Esophagus muscularis mucosa (tissue), 4 donors: Measurements from ENCODE around the gene NHSL1. TPM values are rescaled to one million over a fixed set of nuclear protein-coding genes. Genes with fewer than 3 reads are reported as not detected.

Source experiments
- DNase-seq: peaks from one replicate; pipeline ENCODE4 v3.0.0-alpha.2; 2017; ENCODE audit errors: extremely low spot score
- H3K27ac ChIP-seq, 4 donors: fragments of 200-600 bp; sonication (generic); replicated peaks in 1 of 4; 1 replicate in 3 of 4; 2 replicates in 1 of 4; pipeline ENCODE4 v1.5.1; 2016 to 2019; ENCODE audit warnings: mild to moderate bottlenecking in 1 of 4
- H3K27me3 ChIP-seq, 4 donors: fragments of 200-600 bp; sonication (generic); one replicate each; pipeline versions ENCODE4 v1.5.1 to v1.6.0; 2016 to 2019
- H3K36me3 ChIP-seq, 4 donors: fragments of 200-600 bp; sonication (generic); one replicate each; pipeline ENCODE4 v1.5.1; 2016 to 2019
- H3K4me1 ChIP-seq, 4 donors: fragments of 200-600 bp; sonication (generic); one replicate each; pipeline ENCODE4 v1.5.1; 2016 to 2019
- H3K4me3 ChIP-seq, 4 donors: fragments of 200-600 bp; sonication (generic); 1 replicate in 2 of 4; 2 replicates in 2 of 4; pipeline ENCODE4 v1.5.1; 2016 to 2019; ENCODE audit warnings: mild to moderate bottlenecking in 4 of 4, moderate library complexity in 1 of 4
- H3K9me3 ChIP-seq, 4 donors: fragments of 200-600 bp; sonication (generic); 1 replicate in 3 of 4; 2 replicates in 1 of 4; pipeline ENCODE4 v1.5.1; 2016 to 2019
- CTCF ChIP-seq, 3 experiments: fragments of 200-600 bp in 2 of 3; fragments of 450-650 bp in 1 of 3; sonication (generic) in 2 of 3; IDR thresholded peaks; one replicate each; pipeline ENCODE4 v1.5.1; 2017 to 2019; ENCODE audit warnings: antibody characterized with exemption in 3 of 3, mild to moderate bottlenecking in 2 of 3, moderate library complexity in 1 of 3
- EP300 ChIP-seq: sonication (generic); formaldehyde crosslinking; IDR thresholded peaks from one replicate; pipeline ENCODE4 v1.6.1; 2017; ENCODE audit warnings: antibody characterized with exemption
- POLR2A ChIP-seq: fragments of 450-650 bp; IDR thresholded peaks from one replicate; pipeline ENCODE4 v1.6.1; 2017; ENCODE audit warnings: antibody characterized with exemption, moderate library complexity, mild to moderate bottlenecking, low read depth
- POLR2AphosphoS5 ChIP-seq, 2 donors: sonication (generic); formaldehyde crosslinking; IDR thresholded peaks; one replicate each; pipeline ENCODE4 v1.6.1; 2017; ENCODE audit warnings: antibody characterized with exemption in 2 of 2
- WGBS: methylation state at CpG from one replicate; pipeline ENCODE4 v1.1.5; 2018; 5-methylcytosine and 5-hydroxymethylcytosine counted together
- intact Hi-C: fragments of 100-400 bp; cut with DNase I; formaldehyde crosslinking; loops from one replicate; pipeline ENCODE4 v1.15.1; 2023
- total RNA-seq, 4 donors: library from RNA; depleted of rRNA; stranded (reverse); fragments of >200 nt; gene quantifications; one replicate each; pipeline versions ENCODE4 v1.1.0 to v1.2.1, GENCODE V29; 2016

The NHSL1 gene
- total RNA-seq, 4 donors from 2014 or later = 8.6 to 15.6 (median 11.7) TPM

GRCh38 chr6:138497286-138497685 is 2.0 kb downstream of the NHSL1 start:
- 91% methylated on average over 2 of the region's 2 CpGs for WGBS
- intact Hi-C loops = no loop called here
- H3K4me3 ChIP-seq = no peak overlapping the region
- no peaks in the 10 kb centered on the region for H3K9me3 ChIP-seq
- no peaks in the 10 kb centered on the region for H3K27me3 ChIP-seq
- TF ChIP-seq EP300 (no peak), POLR2AphosphoS5 (IDR thresholded peaks at IDR 0.05) (no peak), CTCF (IDR thresholded peaks at IDR 0.05) (no peak), POLR2A (no peak)
- DNase-seq = no peak
- peaks cover 25 to 48% (median 38%) of the 10 kb centered on the region in 4 donors for H3K4me1 ChIP-seq
- H3K36me3 ChIP-seq = peaks cover 0 to 9% (median 0%) of the 10 kb centered on the region in 4 donors
- H3K27ac ChIP-seq = no peak overlapping the region

GRCh38 chr6:138494312-138494711 is 5.0 kb downstream of the NHSL1 start:
- TF ChIP-seq POLR2A (no peak), POLR2AphosphoS5 (IDR thresholded peaks at IDR 0.05) (no peak), CTCF (IDR thresholded peaks at IDR 0.05) (no peak), EP300 (no peak)
- DNase-seq = no peak
- Histone ChIP-seq H3K27me3 (no peaks in the 10 kb centered on the region), H3K4me1 (peaks cover 30 to 67% (median 54%) of the 10 kb centered on the region in 4 donors), H3K27ac (peak overlapping the region in 1 of 4 donors; percentile 61), H3K36me3 (peaks cover 0 to 9% (median 0%) of the 10 kb centered on the region in 4 donors), H3K9me3 (no peaks in the 10 kb centered on the region), H3K4me3 (no peak overlapping the region)
- intact Hi-C loops = no loop called here

- TF ChIP-seq POLR2AphosphoS5 (IDR thresholded peaks at IDR 0.05) (peak in 1 of 2 donors; percentile 34), CTCF (IDR thresholded peaks at IDR 0.05) (no peak)
- peak overlapping the region; percentile 61 to 79 (median 72) for H3K27ac ChIP-seq
- peaks cover 0 to 9% (median 0%) of the 10 kb centered on the region in 4 donors for H3K36me3 ChIP-seq
- no peaks in the 10 kb centered on the region for H3K9me3 ChIP-seq
- peaks cover 30 to 60% (median 49%) of the 10 kb centered on the region in 4 donors for H3K4me1 ChIP-seq
- DNase-seq = no peak
- no peak overlapping the region for H3K4me3 ChIP-seq
- H3K27me3 ChIP-seq = no peaks in the 10 kb centered on the region
- intact Hi-C loops = no loop called here
- 33% methylated on average over 5 of the region's 5 CpGs for WGBS
Measured at GRCh38 chr6:138493413-138493812, 5.9 kb downstream of the NHSL1 start.

- Histone ChIP-seq H3K4me3 (no peak overlapping the region), H3K27ac (peak overlapping the region; percentile 61 to 79 (median 72)), H3K36me3 (peaks cover 0 to 9% (median 0%) of the 10 kb centered on the region in 4 donors), H3K4me1 (peaks cover 24 to 55% (median 43%) of the 10 kb centered on the region in 4 donors), H3K27me3 (no peaks in the 10 kb centered on the region), H3K9me3 (no peaks in the 10 kb centered on the region)
- TF ChIP-seq EP300 = no peak
- no peak for TF ChIP-seq POLR2A
- TF ChIP-seq POLR2AphosphoS5 (IDR thresholded peaks at IDR 0.05) = no peak
- no peak for TF ChIP-seq CTCF (IDR thresholded peaks at IDR 0.05)
- intact Hi-C loops = no loop called here
- no peak for DNase-seq
- 59% methylated on average over 2 of the region's 2 CpGs for WGBS
Measured at GRCh38 chr6:138492871-138493270, 6.4 kb downstream of the NHSL1 start.

- Histone ChIP-seq H3K9me3 (no peaks in the 10 kb centered on the region), H3K4me1 (peaks cover 19 to 47% (median 40%) of the 10 kb centered on the region in 4 donors), H3K4me3 (no peak overlapping the region), H3K27ac (peak overlapping the region; percentile 49 to 79 (median 72)), H3K36me3 (peaks cover 0 to 9% (median 0%) of the 10 kb centered on the region in 4 donors), H3K27me3 (no peaks in the 10 kb centered on the region)
- intact Hi-C loops = no loop called here
- WGBS = 62% methylated on average over 4 of the region's 4 CpGs
- no peak for TF ChIP-seq CTCF (IDR thresholded peaks at IDR 0.05)
- no peak for TF ChIP-seq EP300
- no peak for TF ChIP-seq POLR2A
- TF ChIP-seq POLR2AphosphoS5 (IDR thresholded peaks at IDR 0.05) = no peak
- no peak for DNase-seq
Measured at GRCh38 chr6:138492113-138492512, 7.2 kb downstream of the NHSL1 start.
